ENCODE measurements around the gene IGF2.

DNA sequence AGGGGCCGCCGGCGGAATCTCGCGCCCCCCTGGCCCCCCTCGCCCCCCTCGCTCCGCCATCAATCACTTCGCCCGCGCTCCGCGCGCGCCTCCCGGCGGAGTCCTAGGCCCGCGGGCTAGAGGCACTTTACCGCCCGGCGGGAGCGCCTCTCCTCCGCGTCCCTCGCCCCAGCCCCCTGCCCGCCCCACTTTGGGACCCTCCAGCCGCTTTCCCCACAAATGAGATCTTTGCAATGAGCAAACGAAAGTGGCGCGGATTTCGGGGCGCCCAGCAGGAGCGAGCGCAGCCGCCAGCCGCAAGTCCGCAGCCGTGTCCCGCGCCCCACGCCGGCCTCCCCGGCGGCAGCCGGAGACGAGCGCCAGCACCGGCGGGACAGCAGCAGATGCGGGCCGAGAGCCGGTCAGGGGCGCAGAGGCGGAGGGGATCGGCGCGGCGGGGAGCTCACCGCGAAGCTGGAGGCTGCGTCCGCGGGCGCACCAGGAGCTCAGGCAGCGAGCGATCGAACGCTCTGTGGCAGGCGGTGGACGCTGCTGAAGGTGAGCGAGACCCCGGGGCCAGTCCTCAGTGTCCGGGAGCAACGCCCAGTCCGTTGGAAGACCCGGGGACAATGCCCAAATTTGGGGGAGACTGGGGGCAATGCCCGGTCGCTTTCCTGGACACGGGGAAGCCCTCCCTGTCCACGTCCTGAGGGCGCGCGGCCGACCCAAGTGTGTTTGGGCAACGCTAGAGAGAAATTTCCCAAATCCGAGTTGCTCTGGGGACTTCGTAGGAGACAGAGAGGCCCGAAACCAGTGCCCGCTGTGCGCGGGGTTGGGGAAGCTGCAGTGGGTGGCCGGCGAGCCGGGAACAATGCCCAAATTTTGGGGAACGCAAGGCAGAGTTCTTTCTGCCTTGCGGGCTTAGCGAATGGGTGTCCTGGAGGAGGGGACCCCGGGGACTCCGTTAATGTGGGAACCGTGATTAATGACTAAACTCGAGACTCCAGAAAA, 1.5 kb upstream of the IGF2 start:
- TF ChIP-seq, protein P1, sequence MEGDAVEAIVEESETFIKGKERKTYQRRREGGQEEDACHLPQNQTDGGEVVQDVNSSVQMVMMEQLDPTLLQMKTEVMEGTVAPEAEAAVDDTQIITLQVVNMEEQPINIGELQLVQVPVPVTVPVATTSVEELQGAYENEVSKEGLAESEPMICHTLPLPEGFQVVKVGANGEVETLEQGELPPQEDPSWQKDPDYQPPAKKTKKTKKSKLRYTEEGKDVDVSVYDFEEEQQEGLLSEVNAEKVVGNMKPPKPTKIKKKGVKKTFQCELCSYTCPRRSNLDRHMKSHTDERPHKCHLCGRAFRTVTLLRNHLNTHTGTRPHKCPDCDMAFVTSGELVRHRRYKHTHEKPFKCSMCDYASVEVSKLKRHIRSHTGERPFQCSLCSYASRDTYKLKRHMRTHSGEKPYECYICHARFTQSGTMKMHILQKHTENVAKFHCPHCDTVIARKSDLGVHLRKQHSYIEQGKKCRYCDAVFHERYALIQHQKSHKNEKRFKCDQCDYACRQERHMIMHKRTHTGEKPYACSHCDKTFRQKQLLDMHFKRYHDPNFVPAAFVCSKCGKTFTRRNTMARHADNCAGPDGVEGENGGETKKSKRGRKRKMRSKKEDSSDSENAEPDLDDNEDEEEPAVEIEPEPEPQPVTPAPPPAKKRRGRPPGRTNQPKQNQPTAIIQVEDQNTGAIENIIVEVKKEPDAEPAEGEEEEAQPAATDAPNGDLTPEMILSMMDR (IDR thresholded peaks at IDR 0.05): no peak
- TF ChIP-seq POLR2A (IDR thresholded peaks at IDR 0.05): no peak

Measured in Peyer's patch (tissue), 4 donors.